GM23338 (cell line): Measurements from ENCODE around the gene UTS2R.

Experiments used
- CREB1 ChIP-seq: fragments of 250-450 bp; sonication (Bioruptor Pico); IDR thresholded peaks from 2 replicates; pipeline ENCODE4 v1.5.0; 2020; ENCODE audit warnings: low read depth, mild to moderate bottlenecking, moderate library complexity
- CTCF ChIP-seq, 2 experiments: fragments of 200-600 bp in 1 of 2; sonication (generic) in 1 of 2; conservative IDR thresholded peaks; 2 replicates each; pipeline versions ENCODE4 v1.5.1 to v1.6.1; 2016 to 2017; ENCODE audit warnings: antibody characterized with exemption in 2 of 2, low read depth in 2 of 2, mild to moderate bottlenecking in 2 of 2, moderate library complexity in 1 of 2
- EZH2 ChIP-seq: fragments of 200-600 bp; sonication (generic); IDR thresholded peaks from one replicate; pipeline ENCODE4 v1.8.0; 2017; ENCODE audit warnings: antibody characterized with exemption, mild to moderate bottlenecking, low read depth; ENCODE audit not compliant: unreplicated experiment
- EZH2phosphoT487 ChIP-seq: fragments of 200-600 bp; sonication (generic); IDR thresholded peaks from one replicate; pipeline ENCODE4 v1.8.1; 2018; ENCODE audit warnings: antibody characterized with exemption; ENCODE audit not compliant: unreplicated experiment
- JUNB ChIP-seq: IDR thresholded peaks from one replicate; pipeline ENCODE4 v1.6.1; 2016; ENCODE audit warnings: antibody characterized with exemption; ENCODE audit not compliant: unreplicated experiment
- POLR2AphosphoS5 ChIP-seq: IDR thresholded peaks from 2 replicates; pipeline ENCODE4 v1.6.1; 2016; ENCODE audit warnings: antibody characterized with exemption, low read depth
- REST ChIP-seq: IDR thresholded peaks from one replicate; pipeline ENCODE4 v1.6.1; 2018; ENCODE audit warnings: antibody characterized with exemption; ENCODE audit not compliant: unreplicated experiment
- ZNF462 ChIP-seq: fragments of 250-450 bp; sonication (Bioruptor Pico); IDR thresholded peaks from 2 replicates; pipeline ENCODE4 v1.5.0; 2020; ENCODE audit warnings: mild to moderate bottlenecking, moderate library complexity

GRCh38 chr17:82390015-82390859 is 18.7 kb downstream of the UTS2R start:
- TF ChIP-seq CTCF (conservative IDR thresholded peaks at IDR 0.05; ENCODE audit: low read depth in 2 of 2) (no peak), POLR2AphosphoS5 (no peak), EZH2 (no peak), EZH2phosphoT487 (no peak), REST (no peak), ZNF462 (no peak), CREB1 (CRISPR knock-in tag) (no peak), JUNB (no peak)
